Measurements from ENCODE around the gene CRHR1.

CRHR1 gene

DNA sequence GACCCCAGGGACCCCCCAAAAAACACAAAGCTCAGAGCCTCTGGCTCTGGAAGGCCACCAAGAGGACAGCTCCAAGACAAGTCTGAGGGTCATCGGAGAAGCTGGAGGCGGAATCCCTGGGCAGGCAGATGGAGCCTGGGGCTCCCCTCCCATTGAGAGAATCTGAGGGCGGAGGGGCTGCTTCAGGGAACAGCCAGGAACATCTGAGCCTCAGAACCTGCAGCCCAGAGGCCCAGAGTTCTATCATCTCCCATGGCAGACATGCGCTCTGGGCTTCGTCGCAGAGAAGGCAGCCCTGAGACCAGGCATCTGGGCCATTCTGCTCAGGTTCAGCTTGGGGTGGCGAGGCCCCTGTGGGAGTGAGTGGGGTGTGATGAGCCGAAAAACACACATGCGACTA, 53.5 kb downstream of the CRHR1 start:
- Histone ChIP-seq H3K27me3 (replicated peaks; ENCODE audit: control insufficient read depth, insufficient read depth, low read length) (no peaks in the 10 kb centered on the region; the same call in 1 of the 2 replicates), H3K36me3 (ENCODE audit: control insufficient read depth, insufficient read depth, low read length) (no peaks in the 10 kb centered on the region), H3K4me3 (replicated peaks; ENCODE audit: low read depth, low read length) (no peak overlapping the region)
- DNase-seq (ENCODE audit: extremely low read depth, insufficient read length): no peak
- TF ChIP-seq, protein P1, sequence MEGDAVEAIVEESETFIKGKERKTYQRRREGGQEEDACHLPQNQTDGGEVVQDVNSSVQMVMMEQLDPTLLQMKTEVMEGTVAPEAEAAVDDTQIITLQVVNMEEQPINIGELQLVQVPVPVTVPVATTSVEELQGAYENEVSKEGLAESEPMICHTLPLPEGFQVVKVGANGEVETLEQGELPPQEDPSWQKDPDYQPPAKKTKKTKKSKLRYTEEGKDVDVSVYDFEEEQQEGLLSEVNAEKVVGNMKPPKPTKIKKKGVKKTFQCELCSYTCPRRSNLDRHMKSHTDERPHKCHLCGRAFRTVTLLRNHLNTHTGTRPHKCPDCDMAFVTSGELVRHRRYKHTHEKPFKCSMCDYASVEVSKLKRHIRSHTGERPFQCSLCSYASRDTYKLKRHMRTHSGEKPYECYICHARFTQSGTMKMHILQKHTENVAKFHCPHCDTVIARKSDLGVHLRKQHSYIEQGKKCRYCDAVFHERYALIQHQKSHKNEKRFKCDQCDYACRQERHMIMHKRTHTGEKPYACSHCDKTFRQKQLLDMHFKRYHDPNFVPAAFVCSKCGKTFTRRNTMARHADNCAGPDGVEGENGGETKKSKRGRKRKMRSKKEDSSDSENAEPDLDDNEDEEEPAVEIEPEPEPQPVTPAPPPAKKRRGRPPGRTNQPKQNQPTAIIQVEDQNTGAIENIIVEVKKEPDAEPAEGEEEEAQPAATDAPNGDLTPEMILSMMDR (IDR thresholded peaks at IDR 0.05; ENCODE audit: insufficient read depth, low read length, poor library complexity, severe bottlenecking): no peak

- H3K36me3 ChIP-seq (ENCODE audit: control insufficient read depth, insufficient read depth, low read length): no peaks in the 10 kb centered on the region
These were observed 54.7 kb downstream of the CRHR1 start for GRCh38 chr17:45838751-45839295.

DNA sequence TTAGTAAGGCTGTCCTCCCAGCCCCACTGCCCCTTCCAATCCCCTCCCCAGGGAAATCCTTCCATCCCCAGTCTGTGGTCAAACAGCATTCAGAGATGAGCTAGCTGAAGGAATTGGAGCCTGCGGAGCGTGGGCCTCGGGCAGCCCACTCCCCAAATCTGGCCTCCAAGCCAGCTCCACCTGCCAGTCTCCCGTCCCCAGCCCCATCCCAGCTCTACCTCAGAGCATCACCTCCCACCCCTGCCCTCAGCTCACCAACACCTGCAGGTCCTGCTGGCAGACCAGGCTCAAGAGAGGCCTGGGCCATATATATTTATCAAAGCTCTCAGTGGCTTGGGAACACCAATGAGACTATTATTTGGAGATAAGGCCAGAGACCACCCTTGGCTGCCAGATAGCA, 55.3 kb downstream of the CRHR1 start:
- no peaks in the 10 kb centered on the region for H3K36me3 ChIP-seq (ENCODE audit: control insufficient read depth, insufficient read depth, low read length)
- H3K27me3 ChIP-seq (replicated peaks; ENCODE audit: control insufficient read depth, insufficient read depth, low read length): no peaks in the 10 kb centered on the region; the same call in 1 of the 2 replicates
- H3K4me3 ChIP-seq (replicated peaks; ENCODE audit: low read depth, low read length): no peak overlapping the region
- TF ChIP-seq, protein P1 (IDR thresholded peaks at IDR 0.05; ENCODE audit: insufficient read depth, low read length, poor library complexity, severe bottlenecking): no peak
- DNase-seq (ENCODE audit: extremely low read depth, insufficient read length): no peak

More at GRCh38 chr17:45838751-45839295, 54.7 kb downstream of the CRHR1 start:
- Histone ChIP-seq H3K4me3 (replicated peaks; ENCODE audit: low read depth, low read length) (no peak overlapping the region), H3K27me3 (replicated peaks; ENCODE audit: control insufficient read depth, insufficient read depth, low read length) (no peaks in the 10 kb centered on the region; the same call in 1 of the 2 replicates)
- TF ChIP-seq, protein P1 (IDR thresholded peaks at IDR 0.05; ENCODE audit: insufficient read depth, low read length, poor library complexity, severe bottlenecking): no peak
- DNase-seq (ENCODE audit: extremely low read depth, insufficient read length): no peak

- Histone ChIP-seq H3K36me3 (ENCODE audit: control insufficient read depth, insufficient read depth, low read length) (no peaks in the 10 kb centered on the region), H3K4me3 (replicated peaks; ENCODE audit: low read depth, low read length) (no peak overlapping the region), H3K27me3 (replicated peaks; ENCODE audit: control insufficient read depth, insufficient read depth, low read length) (no peaks in the 10 kb centered on the region)
- TF ChIP-seq, protein P1 (IDR thresholded peaks at IDR 0.05; ENCODE audit: insufficient read depth, low read length, poor library complexity, severe bottlenecking): no peak
- no peak for DNase-seq (ENCODE audit: extremely low read depth, insufficient read length)
These were observed 57.1 kb downstream of the CRHR1 start for GRCh38 chr17:45841186-45841585.

DNA sequence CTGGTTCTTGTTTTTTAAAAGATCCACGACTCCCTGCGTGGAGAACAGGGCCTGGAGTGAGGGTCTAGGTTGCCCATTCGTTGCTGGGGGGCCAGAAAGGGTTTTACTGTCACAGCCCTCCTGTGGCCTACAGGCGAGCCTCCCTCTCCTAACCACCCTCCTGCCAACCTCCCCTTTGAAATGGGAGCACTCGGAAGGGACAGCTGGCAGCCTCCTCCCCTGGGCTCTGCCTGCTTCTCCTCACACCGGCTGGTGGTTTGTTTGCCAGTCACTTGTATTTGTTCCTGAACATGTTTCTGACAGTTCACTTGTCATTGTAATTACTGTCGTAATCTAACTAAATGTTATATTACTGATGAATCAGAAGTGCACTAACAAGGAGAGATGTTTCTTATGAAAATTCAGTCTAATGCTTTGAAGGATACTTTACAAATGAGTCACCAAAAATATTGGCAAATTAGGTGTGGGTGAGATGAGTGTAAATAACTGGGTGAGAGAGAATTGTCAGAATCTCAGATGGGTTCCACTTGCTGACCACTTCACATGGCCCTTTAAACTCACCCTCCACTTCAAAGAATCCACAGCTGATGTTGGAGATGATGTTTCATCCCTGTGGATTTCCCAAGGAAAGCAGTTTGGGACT, 57.9 kb downstream of the CRHR1 start:
- no peak for DNase-seq (ENCODE audit: extremely low read depth, insufficient read length)
- TF ChIP-seq, protein P1 (IDR thresholded peaks at IDR 0.05; ENCODE audit: insufficient read depth, low read length, poor library complexity, severe bottlenecking): no peak
- no peak overlapping the region for H3K4me3 ChIP-seq (replicated peaks; ENCODE audit: low read depth, low read length)

More for the DNA sequence above, 57.9 kb downstream of the CRHR1 start:
- Histone ChIP-seq H3K36me3 (ENCODE audit: control insufficient read depth, insufficient read depth, low read length) (no peaks in the 10 kb centered on the region), H3K27me3 (replicated peaks; ENCODE audit: control insufficient read depth, insufficient read depth, low read length) (no peaks in the 10 kb centered on the region)

All from GM06990 (cell line).